HG03060 (cell line): ENCODE results near the gene NCKAP5L.
"Not testable (repeated sequence)": the region's sequence is repeated elsewhere in the genome, so short reads cannot be mapped to it uniquely, and the experiment has no call there.

Source experiments
- ATAC-seq: cut with Tn5 transposase; IDR thresholded peaks from one replicate; pipeline ENCODE4 v1.9.1; 2021; ENCODE audit warnings: low read depth, moderate number of reproducible peaks; ENCODE audit not compliant: unreplicated experiment

The NCKAP5L gene, protein sequence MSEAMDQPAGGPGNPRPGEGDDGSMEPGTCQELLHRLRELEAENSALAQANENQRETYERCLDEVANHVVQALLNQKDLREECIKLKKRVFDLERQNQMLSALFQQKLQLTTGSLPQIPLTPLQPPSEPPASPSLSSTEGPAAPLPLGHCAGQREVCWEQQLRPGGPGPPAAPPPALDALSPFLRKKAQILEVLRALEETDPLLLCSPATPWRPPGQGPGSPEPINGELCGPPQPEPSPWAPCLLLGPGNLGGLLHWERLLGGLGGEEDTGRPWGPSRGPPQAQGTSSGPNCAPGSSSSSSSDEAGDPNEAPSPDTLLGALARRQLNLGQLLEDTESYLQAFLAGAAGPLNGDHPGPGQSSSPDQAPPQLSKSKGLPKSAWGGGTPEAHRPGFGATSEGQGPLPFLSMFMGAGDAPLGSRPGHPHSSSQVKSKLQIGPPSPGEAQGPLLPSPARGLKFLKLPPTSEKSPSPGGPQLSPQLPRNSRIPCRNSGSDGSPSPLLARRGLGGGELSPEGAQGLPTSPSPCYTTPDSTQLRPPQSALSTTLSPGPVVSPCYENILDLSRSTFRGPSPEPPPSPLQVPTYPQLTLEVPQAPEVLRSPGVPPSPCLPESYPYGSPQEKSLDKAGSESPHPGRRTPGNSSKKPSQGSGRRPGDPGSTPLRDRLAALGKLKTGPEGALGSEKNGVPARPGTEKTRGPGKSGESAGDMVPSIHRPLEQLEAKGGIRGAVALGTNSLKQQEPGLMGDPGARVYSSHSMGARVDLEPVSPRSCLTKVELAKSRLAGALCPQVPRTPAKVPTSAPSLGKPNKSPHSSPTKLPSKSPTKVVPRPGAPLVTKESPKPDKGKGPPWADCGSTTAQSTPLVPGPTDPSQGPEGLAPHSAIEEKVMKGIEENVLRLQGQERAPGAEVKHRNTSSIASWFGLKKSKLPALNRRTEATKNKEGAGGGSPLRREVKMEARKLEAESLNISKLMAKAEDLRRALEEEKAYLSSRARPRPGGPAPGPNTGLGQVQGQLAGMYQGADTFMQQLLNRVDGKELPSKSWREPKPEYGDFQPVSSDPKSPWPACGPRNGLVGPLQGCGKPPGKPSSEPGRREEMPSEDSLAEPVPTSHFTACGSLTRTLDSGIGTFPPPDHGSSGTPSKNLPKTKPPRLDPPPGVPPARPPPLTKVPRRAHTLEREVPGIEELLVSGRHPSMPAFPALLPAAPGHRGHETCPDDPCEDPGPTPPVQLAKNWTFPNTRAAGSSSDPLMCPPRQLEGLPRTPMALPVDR (N-terminal part only)

DNA sequence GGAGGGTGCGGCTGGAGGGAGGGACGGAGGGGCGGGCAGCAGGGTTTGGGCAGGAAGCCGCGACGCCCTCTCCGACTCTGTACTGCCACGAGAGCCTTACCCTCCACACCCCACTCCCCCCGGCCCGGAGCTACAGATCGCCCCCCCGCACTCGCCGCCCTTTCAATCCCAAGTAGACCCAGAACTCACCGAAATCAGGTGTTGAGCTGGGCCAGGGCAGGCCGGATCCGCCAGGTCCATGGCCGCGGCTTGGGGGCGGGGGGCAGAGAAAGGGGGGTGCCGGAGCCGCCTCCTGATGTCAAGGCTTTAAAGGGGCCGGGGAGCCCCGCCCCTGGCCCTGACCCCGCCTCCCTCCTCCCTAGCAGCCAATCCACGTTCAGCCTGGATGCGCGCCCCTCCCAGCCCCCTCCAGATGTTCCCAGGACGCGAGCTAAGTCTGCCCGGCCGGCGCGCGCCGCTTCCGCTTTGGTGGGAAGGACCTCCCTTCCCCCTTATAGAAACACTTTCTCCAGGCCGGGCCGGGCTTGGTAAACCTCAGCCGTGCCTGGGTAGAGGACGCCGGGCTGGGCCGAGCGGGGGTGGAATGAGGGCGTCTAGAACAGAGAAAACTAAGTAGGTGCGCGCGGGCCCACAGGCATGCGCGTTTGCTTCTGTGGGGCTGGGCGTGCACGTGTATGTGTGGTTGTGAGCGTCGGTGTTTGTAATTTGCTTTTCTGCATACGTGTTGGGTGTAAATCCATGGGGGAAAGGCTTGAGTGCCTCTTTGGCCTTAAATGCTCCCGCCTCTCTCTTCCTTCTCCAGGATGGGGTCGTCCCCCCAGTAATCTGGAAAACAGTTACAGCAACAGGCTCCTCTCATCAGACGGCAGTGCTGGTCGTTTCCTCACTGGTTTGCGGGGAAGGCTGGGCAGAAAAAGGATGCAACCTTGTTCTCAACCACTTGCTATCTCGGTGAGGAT, at the start of gene NCKAP5L:
NCKAP5L (minus strand) TSS at position 281 of the 959 bp plus-strand sequence. CDS start 24,369 bp downstream, outside the sequence.
- ATAC-seq, result no peak

GRCh38 chr12:49877066-49877465, 48.9 kb upstream of the NCKAP5L start:
- ATAC-seq, result no peak

- ATAC-seq, result no peak
These were observed 47.9 kb upstream of the NCKAP5L start for GRCh38 chr12:49876070-49876469.

DNA sequence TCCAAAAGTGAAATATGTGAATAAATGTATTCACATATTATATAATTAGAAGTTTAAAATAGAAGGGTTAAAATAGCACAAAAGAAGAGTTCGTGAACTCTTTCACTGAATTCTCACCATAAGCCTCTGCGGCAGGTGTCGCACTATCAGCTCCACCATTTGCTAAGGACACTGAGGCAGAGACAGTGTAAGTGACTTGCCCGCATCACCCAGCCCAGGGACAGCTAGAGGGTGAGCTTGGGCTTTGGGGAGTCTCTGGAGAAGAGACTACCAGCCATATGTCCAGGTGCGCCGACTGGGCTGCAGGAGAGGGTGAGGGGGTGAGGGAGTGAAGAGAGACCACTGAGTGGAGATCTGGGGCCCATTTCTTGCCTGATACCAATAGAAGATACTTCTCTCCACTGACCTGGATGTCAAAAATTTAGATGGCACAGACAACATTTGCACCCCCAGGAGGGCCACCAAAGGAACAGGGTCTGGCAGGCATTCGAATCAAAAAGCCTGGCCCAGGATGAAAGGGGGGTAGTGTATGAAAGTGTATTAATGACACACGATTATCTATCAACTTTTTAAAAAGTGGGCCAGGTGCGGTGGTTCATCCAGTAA, 47.0 kb upstream of the NCKAP5L start:
- ATAC-seq, result no peak

- ATAC-seq, result no peak
These were observed 46.1 kb upstream of the NCKAP5L start for GRCh38 chr12:49874142-49874897.

DNA sequence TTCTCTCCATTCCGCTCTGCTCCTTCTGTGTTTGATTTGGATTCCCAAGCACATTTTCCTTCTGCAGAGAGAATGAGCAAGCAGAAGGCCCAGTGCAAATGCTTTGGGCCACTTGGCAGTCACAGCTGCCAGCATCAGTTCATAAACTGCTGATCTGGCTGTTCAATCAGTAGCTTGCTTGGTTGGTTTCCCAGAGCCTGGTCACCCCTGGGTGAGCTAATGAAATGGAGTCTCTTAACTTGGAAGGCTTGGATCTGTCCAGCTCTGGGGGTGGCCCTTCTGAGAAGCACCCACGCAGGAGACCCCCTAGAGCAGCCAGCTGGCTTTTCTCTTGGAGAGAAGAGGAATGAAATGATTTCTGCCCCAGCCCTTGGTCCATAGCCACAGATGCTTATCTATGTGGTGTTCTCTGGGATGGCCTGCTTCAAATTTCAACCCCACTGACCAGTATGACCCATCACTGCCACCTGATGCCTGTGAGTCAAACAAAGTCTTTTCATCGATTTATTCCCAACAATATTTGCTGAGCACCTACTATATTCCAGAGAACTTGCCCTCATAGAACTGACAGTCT, 45.2 kb upstream of the NCKAP5L start:
- no peak for ATAC-seq

DNA sequence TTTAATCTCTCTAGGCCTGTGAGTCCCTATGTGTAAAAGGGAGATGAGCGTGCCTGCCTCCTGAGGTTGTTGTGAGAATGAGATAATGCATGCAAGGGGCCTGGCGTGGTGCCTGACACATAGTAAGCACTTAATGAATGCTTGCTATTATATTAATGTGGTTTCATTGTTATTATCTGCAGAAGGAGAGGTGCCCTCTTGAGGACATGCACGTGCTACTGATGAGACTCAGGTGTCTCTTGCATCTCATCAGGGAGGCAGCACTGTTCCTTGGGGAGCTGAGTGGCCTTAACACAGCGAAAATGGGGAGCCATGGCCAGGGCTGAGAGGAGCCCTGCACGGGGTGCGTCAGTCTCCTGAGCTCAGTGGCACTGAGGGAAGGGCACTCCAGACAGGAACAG, 44.6 kb upstream of the NCKAP5L start:
- no peak for ATAC-seq

- ATAC-seq, result no peak
These were observed 44.2 kb upstream of the NCKAP5L start for GRCh38 chr12:49872381-49872780.

- ATAC-seq, result not testable (repeated sequence)
These were observed 43.6 kb upstream of the NCKAP5L start for GRCh38 chr12:49871811-49872251.

DNA sequence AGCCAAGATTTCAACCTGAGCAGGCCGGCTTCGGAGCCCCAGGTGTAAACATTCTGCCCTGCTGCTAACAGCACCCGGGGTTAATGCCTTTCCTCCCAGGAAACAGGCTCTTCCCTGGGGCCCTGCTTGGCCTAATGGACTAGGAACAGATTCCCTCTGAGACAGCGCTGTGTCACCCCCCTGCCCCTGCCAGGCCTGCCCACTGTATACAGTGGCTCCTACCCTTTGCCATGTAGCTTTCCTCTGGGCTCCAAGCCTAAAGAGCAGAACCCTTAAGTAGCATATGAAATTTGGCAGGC, 43.0 kb upstream of the NCKAP5L start:
- no peak for ATAC-seq

- no peak for ATAC-seq
These were observed 42.5 kb upstream of the NCKAP5L start for GRCh38 chr12:49870501-49871262.

- ATAC-seq, result no peak
These were observed 41.7 kb upstream of the NCKAP5L start for GRCh38 chr12:49869816-49870500.

GRCh38 chr12:49868952-49869815, 41.0 kb upstream of the NCKAP5L start:
- no peak for ATAC-seq

- no peak for ATAC-seq
These were observed 40.2 kb upstream of the NCKAP5L start for GRCh38 chr12:49868449-49868848.

- no peak for ATAC-seq
These were observed 39.5 kb upstream of the NCKAP5L start for GRCh38 chr12:49867570-49868341.
